Right ventricle myocardium inferior (tissue), 1 donor: ENCODE results near the gene ARHGAP26. TPM values are rescaled to one million over a fixed set of nuclear protein-coding genes. Genes with fewer than 3 reads are reported as not detected.
"Not testable (repeated sequence)": the region's sequence is repeated elsewhere in the genome, so short reads cannot be mapped to it uniquely, and the experiment has no call there.

Experiments used
- ATAC-seq: fragments of 200-7000 bp; cut with Tn5 transposase; one replicate; pipeline ENCODE4 v1.9.1; 2020; ENCODE audit warnings: mild to moderate bottlenecking, moderate library complexity
- DNase-seq: peaks from one replicate; pipeline ENCODE4 v3.0.0; 2021; ENCODE audit errors: missing footprints
- intact Hi-C: fragments of 100-400 bp; cut with DNase I; formaldehyde crosslinking; loops from one replicate; pipeline ENCODE4 v1.11.0; 2022
- total RNA-seq: library from RNA; stranded (reverse); fragmentation: NEBNext Ultra II Directional; extraction: Animal tissue kit (Norgen Biotek cat#: 25700); gene quantifications from one replicate; pipeline ENCODE4 v1.2.1, GENCODE V29; 2021
- donor health status: DM: no; HTN: yes; CAD: no; lungs with severe emphysema.

The ARHGAP26 gene
- total RNA-seq, 1 donor from 2014 or later, result 29.8 TPM

- no peak for ATAC-seq
- intact Hi-C loops, result no loop called here
- DNase-seq, result no peak
Measured at GRCh38 chr5:142971303-142972013, 201.3 kb downstream of the ARHGAP26 start.

DNA sequence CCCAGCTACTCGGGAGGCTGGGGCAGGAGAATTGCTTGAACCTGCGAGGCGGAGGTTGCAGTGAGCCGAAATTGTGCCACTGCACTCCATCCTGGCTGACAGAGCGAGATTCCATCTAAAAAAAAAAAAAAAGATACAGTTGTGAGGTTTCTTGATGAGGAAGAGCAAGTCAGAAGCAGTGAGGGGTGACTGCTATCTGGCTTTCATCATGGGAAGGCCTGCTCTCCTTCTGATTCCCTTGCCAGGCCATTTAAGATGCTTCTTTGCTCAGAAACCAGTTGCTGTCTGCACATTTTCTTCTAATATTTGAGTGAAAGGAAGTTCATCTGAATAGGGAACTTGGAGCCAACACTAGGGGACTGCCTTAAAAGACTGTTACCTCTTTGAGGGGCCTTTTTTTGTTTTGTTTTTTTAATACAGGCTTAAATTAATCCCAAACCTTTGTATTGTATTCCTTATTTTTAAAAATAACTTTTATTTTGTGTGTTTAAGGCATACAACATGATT is 201.9 kb downstream of the ARHGAP26 start:
- intact Hi-C loops, result no loop called here
- DNase-seq, result no peak
- no peak for ATAC-seq

DNA sequence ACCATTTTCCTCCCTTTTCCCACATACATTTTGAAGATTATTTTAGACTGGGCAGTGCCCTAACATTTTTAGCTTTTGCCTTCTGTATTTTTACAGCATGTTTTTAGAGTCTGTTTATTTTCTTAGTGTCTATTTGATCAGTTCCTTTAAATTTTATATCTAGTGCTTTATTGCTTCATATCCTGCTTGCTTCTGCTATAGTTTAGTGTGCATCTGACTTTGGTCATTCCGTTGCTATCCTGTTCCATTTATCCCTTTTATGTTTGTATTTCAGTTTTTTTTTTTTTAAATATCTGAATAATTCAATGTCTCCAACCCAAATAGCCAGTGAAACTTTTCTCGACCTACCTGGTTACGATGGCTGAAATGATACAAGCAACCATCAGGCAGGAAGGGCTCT is 203.8 kb downstream of the ARHGAP26 start:
- DNase-seq (no peak), ATAC-seq (no peak)
- intact Hi-C loops, result no loop called here

DNA sequence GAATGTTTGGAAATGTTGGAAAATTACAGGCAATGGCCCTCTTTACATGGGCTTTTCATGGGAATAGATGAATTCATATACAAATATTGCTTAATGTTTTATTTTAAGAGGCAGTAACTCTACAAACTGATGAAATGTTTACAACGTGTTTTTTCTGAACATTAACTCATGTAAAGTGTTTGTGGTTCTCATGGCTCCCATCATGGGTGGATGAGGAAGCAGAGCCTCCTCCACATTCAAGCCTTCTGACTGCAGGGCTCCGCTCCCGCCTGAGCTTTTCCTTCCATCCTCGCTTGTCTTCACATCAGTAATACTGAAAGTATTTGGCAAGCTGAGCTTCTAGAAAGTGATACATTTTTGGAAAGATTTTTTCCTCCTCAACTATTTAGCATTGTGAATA is 204.2 kb downstream of the ARHGAP26 start:
- intact Hi-C loops, result no loop called here
- ATAC-seq (no peak), DNase-seq (no peak)

DNA sequence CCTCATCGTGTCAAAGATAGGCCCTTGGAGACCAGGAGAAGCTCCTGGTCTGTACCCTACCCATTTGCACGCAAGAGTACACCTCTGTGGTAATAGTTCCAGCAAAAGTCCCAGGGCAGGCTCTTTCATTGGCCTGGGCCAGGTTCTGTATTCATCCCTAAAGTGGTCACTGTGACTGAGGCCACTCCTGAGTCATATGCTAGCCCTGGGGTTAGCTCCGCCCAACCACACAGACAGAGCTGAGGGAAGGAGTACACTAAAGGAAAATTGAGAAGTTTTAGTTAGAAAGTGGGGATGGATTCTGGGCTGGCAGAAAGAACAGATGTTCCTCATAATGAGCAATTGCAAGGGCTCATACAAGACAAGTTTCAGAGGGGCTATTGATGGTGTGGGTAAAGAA is 206.7 kb downstream of the ARHGAP26 start:
- DNase-seq (no peak), ATAC-seq (no peak)
- intact Hi-C loops, result no loop called here

- DNase-seq, result no peak
- intact Hi-C loops, result no loop called here
Measured at GRCh38 chr5:142977363-142978051, 207.3 kb downstream of the ARHGAP26 start.

DNA sequence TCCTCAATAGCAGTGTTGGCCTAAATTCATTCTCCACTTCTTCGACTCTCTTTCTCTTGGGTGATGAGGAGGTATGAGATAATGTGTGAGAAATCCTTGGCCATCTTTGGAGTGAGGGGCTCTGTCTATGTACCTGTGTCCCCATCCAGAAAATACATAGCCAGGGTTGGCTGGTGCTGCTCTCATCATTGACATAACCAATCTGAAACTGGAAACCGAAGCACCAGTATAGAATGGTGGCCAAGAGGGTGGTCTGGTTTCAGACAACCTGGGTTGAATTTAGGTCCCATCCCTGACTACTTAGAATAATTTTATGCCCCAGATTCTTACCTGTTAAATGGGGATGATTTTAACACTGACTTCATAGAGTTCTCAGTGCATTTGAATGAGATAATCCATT is 208.1 kb downstream of the ARHGAP26 start:
- no peak for ATAC-seq
- intact Hi-C loops, result no loop called here
- no peak for DNase-seq

More at GRCh38 chr5:142977363-142978051, 207.3 kb downstream of the ARHGAP26 start:
- ATAC-seq, result no peak

GRCh38 chr5:142978726-142979125 is 208.5 kb downstream of the ARHGAP26 start:
- intact Hi-C loops, result no loop called here
- DNase-seq (no peak), ATAC-seq (no peak)

DNA sequence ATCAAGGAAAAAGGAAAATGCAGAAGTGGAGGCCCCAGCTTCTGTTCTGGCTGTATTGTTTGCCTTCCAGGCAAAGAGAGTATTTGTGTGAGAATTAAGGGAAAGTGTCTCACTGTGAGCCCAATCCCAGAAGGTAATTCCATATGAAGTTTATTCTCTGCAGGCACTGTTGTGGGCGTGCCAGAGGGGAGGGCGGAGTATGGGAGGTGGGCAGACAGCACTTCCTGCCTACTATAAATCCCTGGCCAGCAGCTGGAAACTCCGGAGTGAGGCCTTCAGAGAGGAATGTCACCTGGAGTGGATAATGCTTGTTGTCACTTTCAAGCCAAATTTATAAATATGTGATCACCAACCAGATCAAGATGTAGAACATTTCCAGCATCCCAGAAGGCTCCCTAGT is 209.5 kb downstream of the ARHGAP26 start:
- no peak for ATAC-seq
- intact Hi-C loops, result no loop called here
- DNase-seq, result no peak

GRCh38 chr5:142981475-142981874 is 211.3 kb downstream of the ARHGAP26 start:
- DNase-seq, result no peak
- intact Hi-C loops, result no loop called here
- ATAC-seq, result peak; percentile 7

DNA sequence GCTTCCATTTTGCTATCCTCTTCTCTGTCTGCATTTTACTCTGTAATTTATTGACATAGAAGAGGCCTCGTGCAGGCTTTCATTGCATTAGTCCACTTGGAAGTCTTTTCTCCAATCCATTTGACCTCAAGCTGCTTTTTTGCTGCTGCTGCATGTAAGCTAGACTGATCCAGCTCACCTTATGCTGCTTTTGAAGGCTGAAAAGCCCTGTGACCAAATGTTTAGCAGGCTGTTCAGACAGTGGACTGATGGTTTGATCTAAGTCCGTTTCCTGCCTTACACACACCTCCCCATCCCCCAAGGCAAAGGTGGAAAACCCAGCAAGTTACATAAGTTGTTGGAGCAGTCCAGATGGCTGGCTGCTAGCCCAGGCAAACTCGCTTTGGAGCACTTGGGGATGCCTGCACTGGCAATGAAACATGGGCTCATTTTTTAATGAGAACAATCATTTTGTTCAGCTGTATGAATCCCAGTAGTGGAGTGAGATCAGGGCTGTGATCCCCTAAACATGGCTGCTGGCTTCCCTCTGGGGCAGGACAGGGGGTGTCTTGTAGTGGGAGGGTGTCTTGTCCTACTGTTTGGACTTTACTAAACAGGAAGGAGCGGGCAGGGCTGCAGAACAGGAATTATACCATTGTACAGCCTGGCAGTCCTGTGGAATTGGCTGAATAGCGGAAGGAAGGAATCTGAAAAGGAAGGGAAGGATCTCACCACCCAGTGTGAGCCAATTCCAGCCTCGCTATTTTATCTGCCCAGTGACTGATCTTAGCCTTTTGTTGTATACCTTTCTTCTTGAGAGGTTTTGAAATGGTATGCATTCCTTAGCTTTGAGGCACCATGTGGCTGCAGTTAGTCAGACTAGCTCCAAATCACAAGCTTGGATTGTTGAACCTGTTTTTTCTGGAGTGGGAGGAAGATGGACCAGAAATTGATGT is 212.0 kb downstream of the ARHGAP26 start:
- DNase-seq (peak; percentile 85), ATAC-seq (peak; percentile 94)
- intact Hi-C loops, result no loop called here

DNA sequence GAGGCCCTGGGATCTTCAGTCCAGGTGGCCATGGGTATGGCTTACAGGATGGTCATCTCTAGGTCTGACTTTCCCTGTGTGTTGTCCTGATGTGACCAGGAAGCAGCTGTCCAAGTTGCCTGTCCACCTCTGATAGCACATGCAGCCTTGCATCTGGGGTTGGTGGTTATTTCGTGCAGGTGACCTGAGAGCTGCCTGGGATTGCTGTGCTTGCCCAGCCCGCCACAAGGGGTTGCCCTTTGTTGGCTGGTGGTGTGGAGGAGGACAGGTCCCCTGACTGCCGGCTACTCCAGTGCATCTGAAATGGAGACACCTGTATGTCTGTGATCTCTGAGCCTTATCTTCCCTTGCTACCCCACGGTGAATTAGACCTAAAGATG is 212.6 kb downstream of the ARHGAP26 start:
- ATAC-seq (no peak), DNase-seq (no peak)
- intact Hi-C loops, result no loop called here

DNA sequence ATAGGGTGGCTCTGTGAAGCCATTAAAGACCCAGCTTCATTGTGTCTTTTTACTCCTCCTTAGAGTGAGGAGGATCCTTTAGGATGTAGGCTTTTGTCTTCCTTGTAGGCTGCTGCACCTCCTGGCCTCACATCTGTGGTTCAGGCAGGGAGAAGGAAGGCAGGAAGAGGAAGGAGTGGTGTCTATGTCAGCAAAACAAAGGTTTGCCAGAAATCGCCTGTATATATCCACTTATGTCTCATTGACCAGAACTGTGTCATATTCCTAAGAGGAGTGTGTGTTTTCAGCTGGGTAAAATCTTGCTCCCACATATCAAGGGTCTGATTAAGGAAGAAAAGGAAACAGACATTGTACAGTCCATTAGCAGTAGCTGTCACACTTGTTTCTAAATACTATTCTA is 213.8 kb downstream of the ARHGAP26 start:
- ATAC-seq (no peak), DNase-seq (no peak)
- intact Hi-C loops, result no loop called here

- ATAC-seq (no peak), DNase-seq (no peak)
- intact Hi-C loops, result no loop called here
Measured at GRCh38 chr5:142984525-142984924, 214.3 kb downstream of the ARHGAP26 start.

DNA sequence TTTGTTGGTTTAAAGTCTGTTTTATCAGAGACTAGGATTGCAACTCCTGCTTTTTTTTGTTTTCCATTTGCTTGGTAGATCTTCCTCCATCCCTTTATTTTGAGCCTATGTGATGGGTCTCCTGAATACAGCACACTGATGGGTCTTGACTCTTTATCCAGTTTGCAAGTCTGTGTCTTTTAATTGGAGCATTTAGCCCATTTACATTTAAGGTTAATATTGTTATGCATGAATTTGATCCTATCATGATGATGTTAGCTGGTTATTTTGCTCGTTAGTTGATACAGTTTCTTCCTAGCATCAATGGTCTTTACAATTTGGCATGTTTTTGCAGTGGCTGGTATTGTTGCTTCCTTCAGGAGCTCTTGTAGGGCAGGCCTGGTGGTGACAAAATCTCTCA is 219.1 kb downstream of the ARHGAP26 start:
- intact Hi-C loops, ATAC-seq, DNase-seq: not testable (repeated sequence)

GRCh38 chr5:142990073-142990472 is 219.9 kb downstream of the ARHGAP26 start:
- ATAC-seq, intact Hi-C loops, DNase-seq: not testable (repeated sequence)

DNA sequence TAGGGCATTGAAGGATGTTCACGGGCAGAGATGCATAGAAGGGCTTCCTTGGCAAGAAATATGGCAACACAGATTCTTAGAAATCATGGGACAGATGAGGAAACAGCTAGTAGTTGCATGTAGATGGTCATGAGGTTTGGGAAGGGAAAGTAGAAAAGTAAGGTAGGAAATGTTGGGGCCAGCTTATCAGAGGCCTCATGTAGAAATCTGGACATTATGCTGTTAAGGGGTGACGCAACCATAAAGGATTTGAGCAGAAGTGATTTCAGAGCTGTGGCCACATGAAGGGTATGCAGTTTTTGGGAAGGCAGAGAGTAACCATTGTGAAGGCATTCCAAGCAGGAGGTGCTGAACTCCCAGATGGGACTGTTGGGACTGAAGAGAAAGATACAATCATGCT is 224.0 kb downstream of the ARHGAP26 start:
- no peak for ATAC-seq
- DNase-seq, result no peak
- intact Hi-C loops, result no loop called here

DNA sequence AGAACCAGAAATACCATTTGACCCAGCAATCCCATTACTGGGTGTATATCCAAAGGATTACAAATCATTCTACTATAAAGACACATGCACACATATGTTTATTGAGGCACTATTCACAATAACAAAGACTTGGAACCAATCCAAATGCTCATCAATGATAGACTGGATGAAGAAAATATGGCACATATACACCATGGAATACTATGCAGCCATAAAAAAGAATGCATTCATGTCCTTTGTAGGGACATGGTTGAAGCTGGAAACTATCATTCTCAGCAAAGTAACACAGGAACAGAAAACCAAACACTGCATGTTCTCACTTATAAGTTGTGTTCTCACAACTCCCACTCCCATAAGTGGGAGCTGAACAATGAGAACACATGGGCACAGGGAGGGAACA is 225.4 kb downstream of the ARHGAP26 start:
- ATAC-seq, intact Hi-C loops: not testable (repeated sequence)

GRCh38 chr5:142997591-142997990 is 227.4 kb downstream of the ARHGAP26 start:
- intact Hi-C loops, result no loop called here
- no peak for ATAC-seq

More for the DNA sequence above, 225.4 kb downstream of the ARHGAP26 start:
- not testable (repeated sequence) for DNase-seq

More at GRCh38 chr5:142997591-142997990, 227.4 kb downstream of the ARHGAP26 start:
- DNase-seq, result no peak
